NCI-H1930 (cell line): ENCODE results near the gene GOPC.
"Not testable (repeated sequence)": the region's sequence is repeated elsewhere in the genome, so short reads cannot be mapped to it uniquely, and the experiment has no call there.

ENCODE experiments used
- DNase-seq, 2 experiments: peaks; one replicate each; lab custom pipeline; 2025; lab: John Stamatoyannopoulos, UW

The GOPC gene

DNA sequence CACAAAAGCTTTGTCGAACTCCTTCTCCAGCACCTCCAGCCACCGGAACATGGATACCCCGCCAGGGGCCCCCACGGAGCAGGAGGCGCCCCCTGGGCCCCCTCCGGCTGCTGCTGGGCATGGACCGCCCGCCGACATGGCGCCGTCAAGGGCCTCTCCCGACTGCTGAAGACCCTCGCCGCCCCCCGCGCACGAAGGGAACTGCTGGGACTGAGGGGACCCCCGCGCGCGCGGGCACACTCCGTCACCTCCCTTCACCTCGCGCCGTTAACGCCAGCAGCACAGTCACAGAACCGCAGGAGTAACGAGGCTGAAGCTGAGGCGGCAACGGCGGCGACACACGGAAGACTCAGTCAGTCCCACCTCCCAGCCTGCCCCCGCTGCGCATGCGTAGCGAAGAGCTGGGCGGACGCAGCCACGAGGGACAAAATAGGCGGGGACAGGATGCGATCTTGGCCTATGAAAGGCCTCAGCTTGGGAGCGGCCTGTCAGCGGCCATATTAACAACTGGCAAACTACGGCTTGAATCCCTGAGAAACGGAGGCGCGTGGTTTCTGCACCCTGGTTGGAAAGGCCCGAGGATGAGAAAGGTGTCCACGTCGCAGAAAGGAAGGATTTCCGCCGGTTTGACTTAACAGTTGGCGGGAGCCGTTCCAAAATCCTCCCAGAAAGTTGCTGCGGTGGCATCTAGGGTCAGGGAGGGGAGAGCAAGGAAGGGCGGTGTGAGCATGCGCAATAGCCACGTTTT, at the start of gene GOPC:
Gene GOPC, minus strand, starts transcription at position 361 of the 748 bp plus-strand sequence. Its CDS starts 223 bp downstream, at position 138.
- DNase-seq: peak; percentile 94 to 95

DNA sequence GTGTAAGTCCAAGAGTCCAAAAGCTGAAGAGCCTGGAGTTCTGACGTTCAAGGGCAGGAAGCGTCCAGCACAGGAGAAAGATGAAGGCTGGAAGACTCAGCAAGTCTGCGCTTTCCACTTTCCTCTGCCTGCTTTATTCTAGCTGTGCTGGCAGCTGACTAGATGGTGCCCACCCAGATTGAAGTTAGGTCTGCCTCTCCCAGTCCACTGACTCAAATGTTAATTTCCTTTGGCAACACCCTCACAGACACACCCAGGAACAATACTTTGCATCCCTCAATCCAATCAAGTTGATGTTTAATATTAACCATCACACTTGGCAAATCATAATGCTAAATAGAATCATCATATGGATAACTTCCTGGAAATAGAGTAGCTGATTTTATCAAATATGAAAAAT, 49.7 kb upstream of the GOPC start:
- not testable (repeated sequence) for DNase-seq

- no peak for DNase-seq
Measured at GRCh38 chr6:117642976-117643375, 40.7 kb upstream of the GOPC start.

DNA sequence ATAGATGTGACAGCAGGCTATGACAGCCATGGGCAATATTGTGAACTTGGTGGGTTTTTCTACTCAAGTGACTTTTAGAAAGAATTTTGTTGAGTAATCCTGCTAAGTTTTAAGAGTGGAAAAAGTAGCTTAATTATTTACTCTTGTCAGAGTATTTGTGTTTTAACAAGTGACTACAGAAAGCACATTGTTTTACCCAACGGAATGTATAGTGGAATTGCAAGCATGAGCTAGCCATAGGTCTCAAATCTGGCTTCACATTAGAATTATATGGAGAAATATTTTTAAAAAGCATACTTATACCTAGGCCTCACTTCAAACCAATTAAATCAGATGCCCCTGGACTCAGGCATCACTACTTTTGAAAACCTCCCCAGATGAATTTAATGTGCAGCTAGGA, 35.5 kb upstream of the GOPC start:
- DNase-seq: no peak

GRCh38 chr6:117629119-117629660, 26.9 kb upstream of the GOPC start:
- DNase-seq: peak in 1 of 2 experiments; percentile 23

DNA sequence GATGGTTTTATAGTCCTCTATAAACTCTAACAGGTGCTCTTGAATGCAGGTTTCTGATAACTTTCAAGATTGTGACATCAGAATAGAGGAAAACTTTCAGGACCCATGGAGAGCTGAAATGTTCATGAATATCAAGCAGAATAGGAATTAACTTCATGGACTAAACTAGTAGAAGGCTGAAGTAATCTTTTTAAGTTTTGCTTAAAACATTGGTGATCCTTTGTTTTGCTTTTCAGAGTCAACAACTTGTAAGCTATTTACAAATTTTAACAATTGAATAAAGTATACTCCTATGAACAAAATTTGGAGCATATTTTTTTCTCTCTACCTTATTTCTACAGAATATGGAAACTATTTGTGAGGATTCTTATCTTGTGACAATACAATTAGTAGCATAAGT, 25.2 kb upstream of the GOPC start:
- no peak for DNase-seq

- no peak for DNase-seq
Measured at GRCh38 chr6:117624869-117625481, 22.7 kb upstream of the GOPC start.

- no peak for DNase-seq
Measured at GRCh38 chr6:117619178-117619577, 16.9 kb upstream of the GOPC start.

GRCh38 chr6:117617210-117618035, 15.1 kb upstream of the GOPC start:
- DNase-seq: no peak

GRCh38 chr6:117616391-117617209, 14.3 kb upstream of the GOPC start:
- DNase-seq: no peak

GRCh38 chr6:117615750-117616390, 13.6 kb upstream of the GOPC start:
- no peak for DNase-seq

DNA sequence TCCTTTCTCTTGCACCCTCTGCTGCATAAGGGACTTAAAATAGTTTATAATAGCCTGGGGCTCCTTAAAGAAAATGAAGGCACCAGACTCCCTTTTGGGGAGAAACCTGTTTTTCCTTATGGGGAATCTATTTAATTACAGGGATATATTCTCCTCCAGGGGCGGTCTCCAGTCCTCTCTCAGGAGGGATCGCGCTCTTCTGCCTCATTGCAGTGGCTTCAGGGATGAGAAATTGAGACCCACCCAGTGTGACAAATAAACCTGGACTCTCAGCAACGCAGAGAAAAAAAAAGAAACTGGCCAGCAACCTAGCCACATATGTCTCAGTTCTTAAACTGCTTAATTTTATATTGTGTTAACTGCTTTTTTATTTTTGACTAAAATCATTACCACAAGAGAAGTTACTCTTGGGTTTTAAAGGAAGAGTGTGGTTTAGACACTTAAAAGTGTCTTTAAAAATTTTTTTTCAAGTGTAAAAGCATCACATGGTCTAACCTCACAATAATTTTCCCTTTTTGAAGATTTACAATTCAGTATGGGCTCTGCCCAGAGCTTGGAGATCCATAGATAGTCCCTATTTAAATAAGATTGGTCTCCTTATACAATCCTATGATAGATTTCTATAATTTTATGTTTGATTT, 11.7 kb upstream of the GOPC start:
- DNase-seq: no peak

GRCh38 chr6:117607511-117607910, 5.2 kb upstream of the GOPC start:
- no peak for DNase-seq

- DNase-seq: peak in 1 of 2 experiments; percentile 37
Measured at GRCh38 chr6:117605169-117605826, 3.0 kb upstream of the GOPC start.

- no peak for DNase-seq
Measured at GRCh38 chr6:117603821-117604220, 1.5 kb upstream of the GOPC start.

DNA sequence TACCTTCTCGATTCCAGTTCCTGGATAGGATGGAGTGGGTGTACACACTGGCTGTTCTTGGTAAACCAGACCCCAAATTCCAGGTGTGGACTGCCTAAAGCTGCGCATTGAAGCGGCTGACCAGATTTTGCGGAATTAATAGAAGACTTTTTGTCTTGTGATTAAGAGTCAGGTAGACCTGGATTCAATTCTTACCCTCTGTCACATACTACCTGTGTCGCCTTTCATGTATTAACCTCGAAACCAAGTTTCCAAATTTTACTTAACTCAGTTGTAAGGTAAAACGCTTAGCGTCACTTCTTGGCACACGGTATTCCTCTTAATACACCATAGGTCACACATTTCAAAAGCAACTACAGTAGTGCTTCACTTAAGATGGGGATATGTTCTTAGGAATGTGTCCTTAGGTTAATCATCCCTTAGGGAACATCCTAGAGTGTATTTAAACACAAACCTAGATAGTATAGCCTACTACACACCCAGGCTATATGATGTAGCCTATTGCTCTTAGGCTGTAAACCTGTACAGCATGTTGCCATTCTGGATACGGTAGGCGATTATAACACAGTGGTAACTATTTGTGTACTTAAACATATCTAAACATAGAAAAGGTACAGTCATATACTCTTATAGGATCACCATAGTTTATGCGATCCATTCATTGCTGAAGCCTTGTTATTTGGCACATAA, 733 bp upstream of the GOPC start:
- no peak for DNase-seq

DNA sequence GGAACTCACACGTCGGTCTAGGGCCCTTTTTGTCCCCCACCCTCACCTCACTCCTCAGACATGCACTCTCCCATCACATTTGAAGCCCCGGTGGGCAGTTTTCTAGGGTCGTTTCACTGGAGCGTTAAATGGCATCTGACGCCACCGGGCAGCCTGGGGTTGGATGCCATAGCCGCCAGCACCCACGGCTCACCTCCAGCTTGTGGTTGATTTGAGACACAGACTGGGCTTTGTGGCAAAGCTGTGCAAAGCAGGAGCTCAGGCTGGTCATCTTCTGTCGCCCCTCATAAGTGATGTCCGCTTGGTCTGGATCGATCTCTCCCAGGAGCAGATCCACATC, 530 bp downstream of the GOPC start:
- no peak for DNase-seq

DNA sequence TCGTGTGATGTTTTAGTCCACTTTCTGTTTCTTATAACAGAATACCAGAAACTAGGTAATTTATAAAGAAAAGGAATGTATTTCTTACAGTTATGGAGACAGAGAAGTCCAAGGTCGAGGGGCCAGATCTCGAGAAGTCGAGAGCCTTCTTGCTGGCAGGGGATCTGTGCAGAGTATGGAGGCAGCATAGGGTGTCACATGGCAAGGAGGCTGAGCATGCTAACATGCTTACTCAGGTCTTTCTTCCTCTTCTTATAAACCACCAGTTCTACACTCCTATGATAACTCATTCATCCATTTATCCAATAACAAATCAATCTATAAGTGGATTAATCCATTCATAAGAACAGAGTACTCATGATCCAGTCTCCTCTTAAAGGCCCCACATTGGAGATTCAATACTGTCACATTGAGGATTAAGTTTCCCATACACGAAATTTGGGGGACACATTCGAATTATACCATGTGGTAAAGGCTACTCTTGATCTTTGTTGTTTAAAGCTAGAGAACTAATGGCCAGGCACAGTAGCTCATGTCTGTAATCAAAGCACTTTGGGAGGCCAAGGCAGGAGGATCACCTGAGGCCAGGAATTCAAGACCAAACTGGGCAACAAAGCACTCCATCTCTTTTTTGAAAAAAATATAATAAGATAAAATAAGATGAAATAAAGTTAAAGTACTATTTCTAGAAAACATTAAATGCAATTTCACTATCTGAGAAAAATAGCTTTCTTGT, 2.1 kb downstream of the GOPC start:
- DNase-seq: no peak

DNA sequence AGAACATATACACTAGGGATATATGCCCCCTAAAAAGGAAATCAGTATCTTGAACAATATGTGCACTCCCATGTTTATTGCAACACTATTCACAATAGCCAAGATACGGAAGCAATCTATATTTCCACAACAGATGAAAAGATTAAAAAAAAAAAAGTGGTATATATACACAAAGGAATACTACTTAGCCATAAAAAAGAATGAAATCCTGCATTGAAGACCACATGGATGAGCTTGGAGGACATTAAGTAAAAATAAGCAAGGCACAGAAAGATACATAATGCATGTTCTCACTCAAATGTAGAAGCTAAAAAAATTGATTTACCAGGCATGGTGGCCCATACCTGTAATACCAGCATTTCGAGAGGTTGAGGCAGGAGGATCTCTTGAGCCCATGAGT, 4.6 kb downstream of the GOPC start:
- no peak for DNase-seq
